ENCODE measurements around the gene MIXL1.

The MIXL1 gene

GRCh38 chr1:226253933-226254332, 30.5 kb downstream of the MIXL1 start:
- H3K36me3 ChIP-seq (ENCODE audit: control insufficient read depth in 2 of 2, insufficient read depth in 1 of 2, low read length in 2 of 2), result peaks cover 9 to 47% of the 10 kb centered on the region in 2 experiments
- ChIA-PET POLR2A (no interaction called here), CTCF (interaction anchor here (1.1 kb wide), 1 partner anchor 79 kb away, joined by 4 read pairs; no protein-coding TSS in a partner anchor)
- H3K4me3 ChIP-seq (ENCODE audit: low read depth, low read length), result no peak overlapping the region
- no peak overlapping the region for H3K27ac ChIP-seq (ENCODE audit: extremely low read depth, low read depth, low read length)
- no peak for TF ChIP-seq ZNF501 (tag by site-specific recombination; IDR thresholded peaks at IDR 0.05)
- no peak for TF ChIP-seq ZNF18 (tag by site-specific recombination; IDR thresholded peaks at IDR 0.05)
- no peak for TF ChIP-seq ZSCAN16 (tag by site-specific recombination; IDR thresholded peaks at IDR 0.05)
- TF ChIP-seq ZNF121 (tag by site-specific recombination; IDR thresholded peaks at IDR 0.05), result peak; percentile 86
- no peak for TF ChIP-seq ZNF366 (tag by site-specific recombination; conservative IDR thresholded peaks at IDR 0.05)
- no peak for TF ChIP-seq ZNF324 (tag by site-specific recombination; IDR thresholded peaks at IDR 0.05)
- no peak for TF ChIP-seq ZNF302 (tag by site-specific recombination; IDR thresholded peaks at IDR 0.05; ENCODE audit: low read depth)
- no peak for TF ChIP-seq ZNF707 (tag by site-specific recombination; IDR thresholded peaks at IDR 0.05)
- H3K4me1 ChIP-seq (ENCODE audit: control insufficient read depth, insufficient read depth, low read length), result no peaks in the 10 kb centered on the region
- H3K9me3 ChIP-seq (ENCODE audit: control insufficient read depth, insufficient read depth, low read depth, low read length), result no peaks in the 10 kb centered on the region

- CTCF ChIA-PET, result interaction anchor here (0.7 to 0.9 kb wide), 2 partner anchors 9 to 16 kb away, joined by 3 to 8 read pairs; no protein-coding TSS in a partner anchor
- H3K36me3 ChIP-seq (ENCODE audit: control insufficient read depth in 2 of 2, insufficient read depth in 1 of 2, low read length in 2 of 2), result peaks cover 9 to 43% of the 10 kb centered on the region in 2 experiments
- TF ChIP-seq MYNN (tag by site-specific recombination; IDR thresholded peaks at IDR 0.05; ENCODE audit: borderline replicate concordance), result no peak
- TF ChIP-seq ZNF747 (tag by site-specific recombination; IDR thresholded peaks at IDR 0.05), result no peak
- TF ChIP-seq ZFP69B (tag by site-specific recombination; IDR thresholded peaks at IDR 0.05), result no peak
- no peak for TF ChIP-seq GLI4 (tag by site-specific recombination; IDR thresholded peaks at IDR 0.05)
- TF ChIP-seq ZNF768 (tag by site-specific recombination; IDR thresholded peaks at IDR 0.05), result no peak
- TF ChIP-seq ZNF324 (tag by site-specific recombination; IDR thresholded peaks at IDR 0.05), result no peak
- TF ChIP-seq ZNF518A (tag by site-specific recombination; conservative IDR thresholded peaks at IDR 0.05; ENCODE audit: low read depth), result no peak
- TF ChIP-seq ZNF473 (tag by site-specific recombination; IDR thresholded peaks at IDR 0.05), result no peak
- TF ChIP-seq SALL2 (tag by site-specific recombination; IDR thresholded peaks at IDR 0.05; ENCODE audit: borderline replicate concordance), result no peak
- TF ChIP-seq GLIS1 (tag by site-specific recombination; IDR thresholded peaks at IDR 0.05), result no peak
- POLR2A ChIA-PET, result no interaction called here
- no peak overlapping the region for H3K4me3 ChIP-seq (ENCODE audit: low read depth, low read length)
- H3K9me3 ChIP-seq (ENCODE audit: control insufficient read depth, insufficient read depth, low read depth, low read length), result no peaks in the 10 kb centered on the region
- no peak overlapping the region for H3K27ac ChIP-seq (ENCODE audit: extremely low read depth, low read depth, low read length)
- no peaks in the 10 kb centered on the region for H3K4me1 ChIP-seq (ENCODE audit: control insufficient read depth, insufficient read depth, low read length)
Observed at GRCh38 chr1:226255380-226255779, 31.9 kb downstream of the MIXL1 start.

GRCh38 chr1:226261818-226262217, 38.4 kb downstream of the MIXL1 start:
- H3K9me3 ChIP-seq (ENCODE audit: control insufficient read depth, insufficient read depth, low read depth, low read length), result no peaks in the 10 kb centered on the region
- TF ChIP-seq ZNF560 (tag by site-specific recombination; IDR thresholded peaks at IDR 0.05; ENCODE audit: borderline replicate concordance) (0 out of 2 replicates have a peak, but pooled peaks have one; percentile 17), EGR2 (tag by site-specific recombination; IDR thresholded peaks at IDR 0.05; ENCODE audit: low read depth) (no peak)
- no peaks in the 10 kb centered on the region for H3K4me1 ChIP-seq (ENCODE audit: control insufficient read depth, insufficient read depth, low read length)
- POLR2A ChIA-PET, result no interaction called here
- CTCF ChIA-PET, result no interaction called here
- no peak overlapping the region for H3K4me3 ChIP-seq (ENCODE audit: low read depth, low read length)
- H3K36me3 ChIP-seq (ENCODE audit: control insufficient read depth in 2 of 2, insufficient read depth in 1 of 2, low read length in 2 of 2), result peaks cover 41 to 77% of the 10 kb centered on the region in 2 experiments
- H3K27ac ChIP-seq (ENCODE audit: extremely low read depth, low read depth, low read length), result no peak overlapping the region
